Measurements from ENCODE around the gene CDCA4. TPM values are rescaled to one million over a fixed set of nuclear protein-coding genes. Genes with fewer than 3 reads are reported as not detected.

Gene CDCA4
- total RNA-seq = 1 to 10 TPM; 5.3 to 8.0 (median 6.4) TPM

GRCh38 chr14:105020815-105021655 is at the start of gene CDCA4:
CDCA4 (minus strand) TSS chr14:105021083; CDS start chr14:105011929, 9,154 bp downstream.
- TF ChIP-seq CTCF (IDR thresholded peaks at IDR 0.05) = no peak
- DNase-seq (ENCODE audit: low spot score) = peak; percentile 95
- ATAC-seq (ENCODE audit: low FRiP score) = peak; percentile 97

GRCh38 chr14:105069871-105070759 is 49.2 kb upstream of the CDCA4 start:
- ATAC-seq (ENCODE audit: low FRiP score) = peak; percentile 45
- no peak for TF ChIP-seq CTCF (IDR thresholded peaks at IDR 0.05)
- no peak for DNase-seq (ENCODE audit: low spot score)

- no peak for ATAC-seq (ENCODE audit: low FRiP score)
- no peak for DNase-seq (ENCODE audit: low spot score)
- no peak for TF ChIP-seq CTCF (IDR thresholded peaks at IDR 0.05)
Observed at GRCh38 chr14:105069522-105069870, 48.6 kb upstream of the CDCA4 start.

- no peak for DNase-seq (ENCODE audit: low spot score)
- TF ChIP-seq CTCF (IDR thresholded peaks at IDR 0.05) = no peak
- ATAC-seq (ENCODE audit: low FRiP score) = no peak
Observed at GRCh38 chr14:105068818-105069217, 47.9 kb upstream of the CDCA4 start.

GRCh38 chr14:105067969-105068301 is 47.1 kb upstream of the CDCA4 start:
- ATAC-seq (ENCODE audit: low FRiP score) (no peak), DNase-seq (ENCODE audit: low spot score) (no peak)
- no peak for TF ChIP-seq CTCF (IDR thresholded peaks at IDR 0.05)

- no peak for TF ChIP-seq CTCF (IDR thresholded peaks at IDR 0.05)
- DNase-seq (ENCODE audit: low spot score) = no peak
- no peak for ATAC-seq (ENCODE audit: low FRiP score)
Observed at GRCh38 chr14:105067140-105067968, 46.5 kb upstream of the CDCA4 start.

All from omental fat pad (tissue), 4 donors.